ENCODE results near the gene RGL3.

DNA sequence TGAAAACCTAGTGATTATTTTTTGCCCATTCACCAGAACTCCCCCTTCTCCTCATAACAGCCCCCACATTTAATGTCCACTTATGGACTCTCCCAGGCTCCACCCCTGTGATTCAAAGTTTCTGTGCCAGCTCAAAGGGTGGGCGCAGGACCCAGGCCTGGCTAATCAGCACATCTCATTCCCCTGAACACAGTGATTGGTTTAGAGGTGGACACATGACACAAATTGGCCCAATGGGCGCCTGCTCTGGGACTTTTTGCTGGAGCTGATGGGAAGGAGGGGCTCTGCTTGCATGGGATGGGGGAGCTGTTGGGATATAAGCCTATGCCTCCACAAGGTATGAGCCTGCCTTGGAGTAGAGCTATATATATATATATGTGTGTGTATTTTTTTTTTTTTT lies 28.8 kb downstream of the RGL3 start:
- TF ChIP-seq EP300 (IDR thresholded peaks at IDR 0.05) (no peak), POLR2AphosphoS5 (IDR thresholded peaks at IDR 0.05) (no peak), POLR2A (IDR thresholded peaks at IDR 0.05) (no peak)
- TF ChIP-seq, protein P1, sequence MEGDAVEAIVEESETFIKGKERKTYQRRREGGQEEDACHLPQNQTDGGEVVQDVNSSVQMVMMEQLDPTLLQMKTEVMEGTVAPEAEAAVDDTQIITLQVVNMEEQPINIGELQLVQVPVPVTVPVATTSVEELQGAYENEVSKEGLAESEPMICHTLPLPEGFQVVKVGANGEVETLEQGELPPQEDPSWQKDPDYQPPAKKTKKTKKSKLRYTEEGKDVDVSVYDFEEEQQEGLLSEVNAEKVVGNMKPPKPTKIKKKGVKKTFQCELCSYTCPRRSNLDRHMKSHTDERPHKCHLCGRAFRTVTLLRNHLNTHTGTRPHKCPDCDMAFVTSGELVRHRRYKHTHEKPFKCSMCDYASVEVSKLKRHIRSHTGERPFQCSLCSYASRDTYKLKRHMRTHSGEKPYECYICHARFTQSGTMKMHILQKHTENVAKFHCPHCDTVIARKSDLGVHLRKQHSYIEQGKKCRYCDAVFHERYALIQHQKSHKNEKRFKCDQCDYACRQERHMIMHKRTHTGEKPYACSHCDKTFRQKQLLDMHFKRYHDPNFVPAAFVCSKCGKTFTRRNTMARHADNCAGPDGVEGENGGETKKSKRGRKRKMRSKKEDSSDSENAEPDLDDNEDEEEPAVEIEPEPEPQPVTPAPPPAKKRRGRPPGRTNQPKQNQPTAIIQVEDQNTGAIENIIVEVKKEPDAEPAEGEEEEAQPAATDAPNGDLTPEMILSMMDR (IDR thresholded peaks at IDR 0.05) = no peak
